ENCODE data around the gene RANBP10.

GRCh38 chr16:67766291-67766690, 40.1 kb downstream of the RANBP10 start:
- no peak for TF ChIP-seq CTCF (IDR thresholded peaks at IDR 0.05; ENCODE audit: extremely low read depth in 1 of 2, insufficient read depth in 1 of 2, low read depth in 1 of 2, low read length in 2 of 2)
- no peak for TF ChIP-seq POLR2A (IDR thresholded peaks at IDR 0.05; ENCODE audit: low read depth, low read length)
- no peak for TF ChIP-seq MAX (IDR thresholded peaks at IDR 0.05; ENCODE audit: insufficient read depth, insufficient read length)
- no peak for TF ChIP-seq JUN (IDR thresholded peaks at IDR 0.05; ENCODE audit: borderline replicate concordance, insufficient read depth, insufficient read length, low read depth)
- TF ChIP-seq EZH2 (IDR thresholded peaks at IDR 0.05; ENCODE audit: borderline replicate concordance, low read depth, low read length, severe bottlenecking): no peak
- no peak for TF ChIP-seq GATA2 (IDR thresholded peaks at IDR 0.05; ENCODE audit: insufficient read depth, insufficient read length, low read depth, low read length)

Measured in endothelial cell of umbilical vein (primary cell).